ENCODE measurements around the gene P2RY6. TPM values are rescaled to one million over a fixed set of nuclear protein-coding genes. Genes with fewer than 3 reads are reported as not detected.

The P2RY6 gene
- total and polyA plus RNA-seq, 10 of the 15 experiments (the other 5 are each of a cell fraction or from before 2014, with no cell fraction given), result 0.05 to 0.90 (median 0.22) TPM; not detected in 4

DNA sequence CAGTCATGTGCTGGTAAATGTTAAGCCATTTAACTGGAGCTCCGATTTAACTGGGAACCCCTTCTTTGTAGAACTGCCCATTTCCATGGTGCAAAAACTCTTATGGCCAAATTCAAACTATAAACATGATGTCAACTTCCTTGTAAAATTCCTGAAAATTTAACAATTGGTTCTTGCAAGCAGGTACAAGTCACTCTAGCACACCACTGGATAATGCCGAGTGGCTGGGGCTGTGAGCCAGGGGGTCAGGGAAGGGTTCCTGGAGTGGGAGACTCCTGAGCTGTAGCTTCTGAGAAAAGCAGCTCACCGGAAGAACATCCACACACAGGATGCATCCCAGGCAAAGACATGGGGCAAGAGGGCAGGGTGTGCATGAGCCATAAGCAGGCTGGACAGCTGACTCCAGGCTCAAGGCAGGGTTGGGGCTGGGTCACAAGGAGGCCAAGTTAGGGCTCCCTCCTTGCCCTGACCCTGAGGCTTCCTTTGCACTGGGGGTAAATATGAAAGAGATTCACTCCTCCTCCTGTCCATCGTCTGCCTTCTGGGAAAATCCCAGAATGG lies 35.9 kb upstream of the P2RY6 start:
- Histone ChIP-seq H3K9ac (ENCODE audit: control insufficient read depth, insufficient read depth, low read length) (no peak overlapping the region), H3K27me3 (replicated peaks in 1 of 2; ENCODE audit: control insufficient read depth in 2 of 2, insufficient read depth in 2 of 2, low read length in 1 of 2) (no peaks in the 10 kb centered on the region), H4K20me1 (ENCODE audit: control insufficient read depth, insufficient read depth) (no peaks in the 10 kb centered on the region), H3K9me3 (replicated peaks; ENCODE audit: control insufficient read depth, insufficient read depth, low read length) (no peaks in the 10 kb centered on the region), H3K79me2 (ENCODE audit: control insufficient read depth, insufficient read depth, low read length) (no peaks in the 10 kb centered on the region), H3K4me3 (no peak overlapping the region), H3K4me2 (ENCODE audit: control insufficient read depth, insufficient read depth) (no peak overlapping the region), H3K27ac (ENCODE audit: control insufficient read depth, insufficient read depth) (no peak overlapping the region), H2AFZ (ENCODE audit: control insufficient read depth, low read depth, low read length) (no peak overlapping the region), H3K4me1 (ENCODE audit: control insufficient read depth, insufficient read depth, low read length) (no peaks in the 10 kb centered on the region; the same call in 1 of the 2 replicates), H3K36me3 (ENCODE audit: control insufficient read depth in 2 of 2, insufficient read depth in 2 of 2, low read length in 1 of 2) (no peaks in the 10 kb centered on the region)
- ChIA-PET RAD21 (ENCODE audit: unreplicated experiment) (interaction anchor here (0.5 to 9.3 kb wide), 14 partner anchors 42 to 420 kb away, joined by 3 to 115 read pairs (median 4); no protein-coding TSS in a partner anchor), CTCF (interaction anchor here (0.7 to 6.9 kb wide), 29 partner anchors 9 to 511 kb away, joined by 3 to 160 read pairs (median 4); partner anchors contain the start of gene STARD10), SMC1A (ENCODE audit: uncharacterized antibody, unreplicated experiment) (interaction anchor here (0.8 to 11.9 kb wide), 12 partner anchors 10 to 144 kb away, joined by 3 to 188 read pairs (median 4); no protein-coding TSS in a partner anchor), POLR2A (interaction anchor here (0.6 to 1.5 kb wide), 5 partner anchors 23 to 94 kb away, joined by 3 to 4 read pairs (median 3); partner anchors contain the start of gene FCHSD2)
- no peak for FAIRE-seq
- 61% methylated on average over 4 of the region's 4 CpGs for WGBS (ENCODE audit: insufficient coverage, insufficient replicate concordance, low lambda C conversion rate, missing lambda C conversion rate)
- BruUV-seq (replicated peaks), result no TSS peak
- ATAC-seq, result no peak
- TF ChIP-seq, protein P1, sequence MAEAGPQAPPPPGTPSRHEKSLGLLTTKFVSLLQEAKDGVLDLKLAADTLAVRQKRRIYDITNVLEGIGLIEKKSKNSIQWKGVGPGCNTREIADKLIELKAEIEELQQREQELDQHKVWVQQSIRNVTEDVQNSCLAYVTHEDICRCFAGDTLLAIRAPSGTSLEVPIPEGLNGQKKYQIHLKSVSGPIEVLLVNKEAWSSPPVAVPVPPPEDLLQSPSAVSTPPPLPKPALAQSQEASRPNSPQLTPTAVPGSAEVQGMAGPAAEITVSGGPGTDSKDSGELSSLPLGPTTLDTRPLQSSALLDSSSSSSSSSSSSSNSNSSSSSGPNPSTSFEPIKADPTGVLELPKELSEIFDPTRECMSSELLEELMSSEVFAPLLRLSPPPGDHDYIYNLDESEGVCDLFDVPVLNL (IDR thresholded peaks at IDR 0.05; ENCODE audit: low read depth, low read length), result no peak
- TF ChIP-seq, protein P2, sequence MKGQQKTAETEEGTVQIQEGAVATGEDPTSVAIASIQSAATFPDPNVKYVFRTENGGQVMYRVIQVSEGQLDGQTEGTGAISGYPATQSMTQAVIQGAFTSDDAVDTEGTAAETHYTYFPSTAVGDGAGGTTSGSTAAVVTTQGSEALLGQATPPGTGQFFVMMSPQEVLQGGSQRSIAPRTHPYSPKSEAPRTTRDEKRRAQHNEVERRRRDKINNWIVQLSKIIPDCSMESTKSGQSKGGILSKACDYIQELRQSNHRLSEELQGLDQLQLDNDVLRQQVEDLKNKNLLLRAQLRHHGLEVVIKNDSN (IDR thresholded peaks at IDR 0.05; ENCODE audit: borderline replicate concordance, extremely low read length, insufficient read depth, low read depth, low read length), result no peak
- TF ChIP-seq MYC (IDR thresholded peaks at IDR 0.05; ENCODE audit: insufficient read depth, insufficient read length, insufficient replicate concordance, low read length, severe bottlenecking) (no peak), EZH2 (IDR thresholded peaks at IDR 0.05; ENCODE audit: borderline replicate concordance, control insufficient read depth, low read depth, low read length) (no peak), ZNF24 (IDR thresholded peaks at IDR 0.05) (no peak), MEF2A (IDR thresholded peaks at IDR 0.05; ENCODE audit: insufficient read depth, low read depth, low read length) (no peak), RFX5 (IDR thresholded peaks at IDR 0.05; ENCODE audit: low read depth, low read length) (no peak), JUND (IDR thresholded peaks at IDR 0.05; ENCODE audit: low read depth, low read length) (no peak), ZNF384 (IDR thresholded peaks at IDR 0.05; ENCODE audit: borderline replicate concordance, low read depth, low read length) (no peak)
- in situ Hi-C loops (cut with MboI) (loop anchor here (5.0 kb wide), 1 partner anchor 49 kb away; no protein-coding TSS in a partner anchor), intact Hi-C loops (cut with micrococcal nuclease; ENCODE audit: unreplicated experiment) (no loop called here)
- no peak for DNase-seq (ENCODE audit: low read depth, low spot score)
